KG1 (cell line): Measurements from ENCODE around the gene KPTN.
"Not testable (repeated sequence)": the region's sequence is repeated elsewhere in the genome, so short reads cannot be mapped to it uniquely, and the experiment has no call there.

ENCODE experiments used
- DNase-seq: peaks from one replicate; lab custom pipeline; 2025; lab: John Stamatoyannopoulos, UW

The KPTN gene

GRCh38 chr19:47491358-47492136 lies 7.5 kb upstream of the KPTN start:
- DNase-seq = no peak

DNA sequence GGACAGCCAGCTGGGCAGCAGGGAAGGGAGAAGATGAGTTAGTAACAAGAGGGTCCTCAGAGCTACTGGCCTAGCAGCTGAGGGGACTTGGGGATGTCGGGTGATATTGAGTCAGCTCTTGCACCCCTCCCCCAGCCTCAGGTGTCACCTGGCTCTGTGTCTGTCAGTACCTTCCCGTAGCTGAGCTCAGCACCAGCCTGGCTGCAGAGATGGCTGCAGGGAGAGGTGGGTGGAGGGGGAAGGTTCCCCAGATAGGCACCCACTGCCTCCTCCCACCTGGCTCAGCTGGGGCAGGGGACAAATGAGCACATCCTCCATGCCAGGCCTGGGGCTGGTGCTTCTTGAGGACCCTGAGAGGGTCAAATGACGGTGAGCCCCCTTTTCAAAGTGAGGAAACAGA lies 6.8 kb upstream of the KPTN start:
- DNase-seq = no peak

DNA sequence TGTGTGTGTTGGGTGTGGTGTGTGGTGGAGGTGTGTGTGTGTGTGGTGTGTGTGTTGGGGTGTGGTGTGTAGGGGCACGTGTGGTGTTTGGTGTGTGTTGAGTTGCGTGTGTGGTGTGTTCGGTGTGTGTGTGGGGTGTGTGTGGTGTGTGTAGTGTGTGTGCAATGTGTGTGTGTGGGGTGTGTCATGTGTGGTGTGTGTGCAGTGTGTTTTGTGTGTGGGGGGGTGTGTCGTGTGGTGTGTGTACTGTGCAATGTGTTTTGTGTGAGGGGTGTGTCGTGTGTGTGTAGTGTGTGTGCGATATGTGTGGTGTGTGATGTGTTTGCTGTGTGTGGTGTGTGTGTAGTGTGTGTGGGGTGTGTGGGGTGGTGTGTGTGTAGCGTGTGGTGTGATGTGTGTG lies 6.0 kb upstream of the KPTN start:
- no peak for DNase-seq

- no peak for DNase-seq
Measured at GRCh38 chr19:47489072-47489914, 5.3 kb upstream of the KPTN start.

DNA sequence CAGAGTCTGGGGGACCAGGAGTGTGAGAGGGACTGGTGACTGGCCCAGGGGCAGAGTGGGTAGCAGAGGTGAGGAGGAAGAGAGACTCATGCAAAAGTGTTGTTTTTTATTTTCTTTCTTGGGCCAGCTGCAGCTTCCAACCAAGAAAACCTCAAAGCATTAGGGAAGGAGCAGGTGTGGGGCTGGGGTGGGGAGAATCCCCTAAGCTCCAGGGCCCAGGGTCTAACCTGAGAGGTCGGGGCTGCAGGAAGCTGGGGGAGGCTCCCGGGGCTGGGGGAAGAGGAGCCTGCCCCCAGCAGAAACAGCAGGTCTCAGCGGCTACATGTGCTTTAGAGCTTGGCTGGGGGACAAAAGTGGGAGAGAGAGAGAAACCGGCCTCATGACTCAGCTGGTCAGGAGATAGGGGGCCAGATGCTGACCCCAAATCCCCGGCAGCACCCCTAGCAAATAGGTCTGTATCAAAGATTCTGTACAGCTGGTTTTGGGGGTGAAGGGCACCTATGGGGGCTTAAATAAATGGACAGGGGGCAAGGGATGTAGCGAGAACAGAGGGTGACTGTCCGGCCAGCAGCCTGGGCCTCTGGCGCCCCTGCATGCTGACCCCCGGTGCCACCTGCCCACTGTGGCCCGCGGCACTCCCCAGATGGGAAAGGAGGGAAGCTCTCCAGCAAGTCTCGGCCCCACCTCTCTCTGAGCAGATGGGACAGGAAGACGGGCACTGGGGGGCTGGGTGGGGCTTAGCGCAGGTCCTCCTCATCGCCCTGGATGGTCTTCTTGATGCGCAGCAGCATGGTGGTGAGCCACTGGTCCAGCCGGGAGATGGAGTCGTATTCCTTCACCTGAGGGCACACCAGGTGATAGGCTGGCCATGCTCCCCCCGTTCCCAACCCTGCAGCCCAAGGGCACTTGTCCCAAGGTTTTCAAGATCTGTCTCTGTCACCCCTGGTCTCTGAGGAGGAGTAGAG lies 3.8 kb upstream of the KPTN start:
- no peak for DNase-seq

- DNase-seq = peak; percentile 34
Measured at GRCh38 chr19:47486900-47487299, 2.9 kb upstream of the KPTN start.

DNA sequence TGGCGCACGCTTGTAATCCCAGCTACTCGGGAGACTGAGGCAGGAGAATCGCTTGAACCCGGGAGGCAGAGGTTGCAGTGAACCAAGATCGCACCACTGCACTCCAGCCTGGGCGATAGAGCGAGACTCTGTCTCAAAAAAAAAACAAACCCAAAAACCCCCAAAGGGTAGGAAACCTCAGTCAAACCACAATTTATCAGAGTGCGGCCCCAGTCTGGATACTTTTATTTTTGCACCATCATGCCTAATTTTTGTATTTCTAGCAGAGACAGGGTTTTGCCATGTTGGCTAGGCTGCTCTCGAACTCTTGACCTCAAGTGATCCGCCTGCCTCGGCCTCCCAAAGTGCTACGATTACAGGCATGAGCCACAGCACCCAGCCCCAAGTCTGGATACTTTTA lies 2.2 kb upstream of the KPTN start:
- not testable (repeated sequence) for DNase-seq

DNA sequence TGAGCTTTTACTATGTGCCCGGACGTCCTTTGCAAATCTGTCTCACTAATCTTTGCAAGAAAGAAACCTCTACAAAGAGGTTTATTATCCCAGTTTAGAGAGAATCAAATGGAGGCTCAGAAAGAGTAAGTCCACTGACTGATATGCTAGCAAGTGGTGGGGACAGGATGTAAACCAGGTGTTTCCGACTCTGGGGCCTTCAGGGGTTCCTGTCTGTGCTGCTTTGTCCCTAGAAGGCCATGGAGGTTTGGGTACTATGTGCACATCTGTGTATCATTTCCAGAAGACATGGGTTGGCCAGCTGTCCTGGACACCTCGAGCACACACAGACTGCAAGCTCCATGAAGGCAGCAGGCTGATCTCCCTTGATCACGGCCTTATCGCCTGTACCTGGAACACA lies 1.2 kb upstream of the KPTN start:
- no peak for DNase-seq

DNA sequence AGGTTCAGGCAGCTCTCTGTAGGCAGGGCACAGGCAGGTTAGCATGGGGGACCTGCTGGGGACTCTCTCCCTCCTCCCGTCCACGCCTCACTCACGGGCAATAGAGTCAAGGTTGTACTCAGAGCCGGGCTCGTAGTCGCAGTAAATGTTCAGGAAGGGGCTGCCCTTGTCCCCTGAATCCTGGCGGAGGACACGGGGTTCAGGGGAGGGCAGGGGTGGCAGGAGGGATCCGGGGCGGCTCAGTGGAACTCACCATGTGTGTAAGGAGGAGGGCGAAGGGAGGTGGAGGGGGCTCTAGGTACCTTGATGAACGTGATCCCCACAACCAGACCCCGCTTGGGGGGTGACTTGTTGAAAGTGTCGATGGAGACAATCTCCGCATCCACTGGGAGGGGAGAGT lies 819 bp downstream of the KPTN start:
- no peak for DNase-seq

GRCh38 chr19:47481460-47482052 lies 2.5 kb downstream of the KPTN start:
- no peak for DNase-seq

- no peak for DNase-seq
Measured at GRCh38 chr19:47480658-47481057, 3.4 kb downstream of the KPTN start.

GRCh38 chr19:47479701-47480503 lies 4.1 kb downstream of the KPTN start:
- DNase-seq = no peak

GRCh38 chr19:47476438-47476972 lies 7.5 kb downstream of the KPTN start:
- DNase-seq = no peak

DNA sequence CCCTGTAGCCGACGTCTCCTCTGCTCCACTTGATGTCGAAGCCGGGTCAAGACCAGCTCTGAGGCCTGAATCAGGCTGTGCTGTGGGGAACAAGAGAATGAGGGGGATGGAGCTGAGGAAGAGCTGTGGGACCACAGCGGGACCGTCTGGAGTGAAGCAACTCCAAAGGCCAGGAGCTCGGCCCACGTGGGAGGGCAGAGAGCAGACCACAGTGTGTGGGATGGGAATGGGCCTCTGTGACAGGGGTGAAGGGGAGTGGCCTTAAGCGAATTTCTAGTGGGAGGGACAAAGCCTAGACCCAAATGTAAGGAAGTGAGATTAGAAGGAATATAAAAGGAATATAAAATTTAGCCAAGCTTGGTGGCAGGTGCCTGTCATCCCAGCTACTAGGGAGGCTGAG lies 8.6 kb downstream of the KPTN start:
- no peak for DNase-seq

DNA sequence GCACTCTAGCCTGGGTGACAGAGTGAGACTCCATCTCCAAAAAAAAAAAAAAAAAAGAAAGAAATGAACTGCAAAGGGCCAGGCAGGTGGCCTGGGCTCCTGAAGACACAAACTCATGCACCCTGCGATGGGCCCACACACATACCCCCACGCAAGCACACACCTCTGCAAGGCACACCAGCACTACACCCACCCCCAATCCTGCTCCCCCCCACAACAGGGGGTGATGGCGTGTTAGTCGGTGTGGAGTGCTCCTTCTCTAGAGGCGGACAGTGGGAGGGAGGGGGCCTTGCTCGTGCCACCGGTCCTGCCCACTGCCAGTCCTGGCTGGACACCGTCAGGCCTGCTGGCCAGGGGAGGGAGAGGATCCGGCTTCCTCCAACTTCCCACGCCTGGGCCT lies 10.7 kb downstream of the KPTN start:
- no peak for DNase-seq

GRCh38 chr19:47471733-47472457 lies 12.1 kb downstream of the KPTN start, which contains the start of gene SLC8A2:
SLC8A2 (minus strand) TSS chr19:47471893; CDS start chr19:47466403, 5,490 bp downstream.
- DNase-seq = peak; percentile 20

GRCh38 chr19:47471381-47471732 lies 12.7 kb downstream of the KPTN start:
- no peak for DNase-seq

DNA sequence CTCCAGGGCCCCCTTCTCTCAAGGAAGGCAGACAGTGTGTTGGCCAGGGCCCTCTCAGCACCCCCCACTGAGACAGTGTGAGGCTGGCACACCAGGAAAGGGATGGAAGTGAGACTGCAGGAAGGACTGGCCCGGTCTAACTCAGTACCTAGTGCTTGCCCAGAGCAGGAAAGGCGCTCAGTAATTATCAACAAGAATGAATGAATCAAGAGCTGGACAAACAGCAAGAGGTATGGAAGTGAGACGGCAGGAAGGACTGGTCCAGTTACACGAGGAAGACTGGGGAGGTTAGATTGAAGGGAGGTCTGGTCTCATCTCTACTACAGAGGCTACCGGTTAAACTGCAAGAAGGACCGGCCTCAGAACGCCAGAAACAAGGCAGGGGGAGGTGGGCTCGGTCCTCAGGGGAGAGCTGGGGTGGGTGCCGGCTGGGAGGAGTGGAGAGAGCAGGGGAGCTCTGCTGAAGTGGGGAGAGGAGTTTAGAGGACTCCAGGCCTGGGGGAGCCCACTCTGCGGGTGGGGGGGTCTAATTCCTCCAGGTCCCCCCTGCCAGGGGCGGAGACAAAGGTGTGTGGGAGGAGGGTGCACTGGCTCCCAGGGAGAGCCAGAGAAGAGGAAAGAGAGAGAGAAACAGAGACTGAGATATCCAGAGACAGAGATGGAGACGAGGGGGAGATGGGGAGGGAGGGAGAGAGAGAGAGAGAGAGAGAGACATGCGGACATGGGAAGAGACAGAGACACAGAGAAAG lies 13.4 kb downstream of the KPTN start:
- DNase-seq = no peak

GRCh38 chr19:47469719-47470118 lies 14.3 kb downstream of the KPTN start:
- no peak for DNase-seq
